HEK293 (cell line): Measurements from ENCODE around the gene STX16.

Experiments used
- CTCF ChIA-PET: fragments of 350-600 bp; formaldehyde crosslinking; extraction: SDS; loops from one replicate; lab custom pipeline; 2021; ENCODE audit warnings: antibody characterized with exemption; lab: Yijun Ruan, JAX
- POLR2A ChIA-PET: fragments of 300-600 bp; formaldehyde crosslinking; extraction: SDS; loops from one replicate; lab custom pipeline; 2020; ENCODE audit warnings: antibody characterized with exemption, inconsistent platforms; lab: Yijun Ruan, JAX
- H3K27ac ChIP-seq: fragments of 200-500 bp; sonication (Bioruptor generic); 2 replicates; pipeline ENCODE4 v1.5.1; 2014; ENCODE audit warnings: low read depth, low read length, control low read depth, inconsistent platforms; ENCODE audit errors: extremely low read depth
- H3K36me3 ChIP-seq, 2 experiments: fragments of 200-500 bp in 1 of 2; sonication (Bioruptor generic) in 1 of 2; 1 replicate in 1 of 2; 2 replicates in 1 of 2; pipeline ENCODE4 v1.5.1; 2014 to 2017; ENCODE audit warnings: inconsistent platforms in 2 of 2, low read length in 2 of 2; ENCODE audit not compliant: control insufficient read depth in 2 of 2, insufficient read depth in 1 of 2
- H3K4me1 ChIP-seq: fragments of 200-500 bp; sonication (Bioruptor generic); 2 replicates; pipeline ENCODE4 v1.5.1; 2014; ENCODE audit warnings: mild to moderate bottlenecking, low read length, inconsistent platforms; ENCODE audit not compliant: control insufficient read depth, insufficient read depth
- H3K4me3 ChIP-seq: 2 replicates; pipeline ENCODE4 v1.5.1; 2011; ENCODE audit warnings: low read depth, mild to moderate bottlenecking, control low read depth, low read length, moderate library complexity
- H3K9me3 ChIP-seq: fragments of 200-500 bp; sonication (Bioruptor generic); 2 replicates; pipeline ENCODE4 v1.5.1; 2014; ENCODE audit warnings: low read depth, low read length, inconsistent platforms; ENCODE audit not compliant: control insufficient read depth, insufficient read depth
- AEBP2 ChIP-seq: fragments of 450-650 bp; formaldehyde crosslinking; IDR thresholded peaks from 2 replicates; pipeline ENCODE4 v1.5.1; 2016; ENCODE audit warnings: missing biosample characterization, missing genetic modification characterization, borderline replicate concordance
- BCL11B ChIP-seq: fragments of 450-650 bp; formaldehyde crosslinking; IDR thresholded peaks from 2 replicates; pipeline ENCODE4 v1.5.1; 2016; ENCODE audit warnings: low read depth, missing biosample characterization, missing genetic modification characterization
- WT1 ChIP-seq: fragments of 450-650 bp; formaldehyde crosslinking; IDR thresholded peaks from 2 replicates; pipeline ENCODE4 v1.5.1; 2016; ENCODE audit warnings: missing biosample characterization, missing genetic modification characterization
- ZBTB6 ChIP-seq: fragments of 450-650 bp; formaldehyde crosslinking; IDR thresholded peaks from 2 replicates; pipeline ENCODE4 v1.5.1; 2017; ENCODE audit warnings: missing biosample characterization, missing genetic modification characterization
- ZNF248 ChIP-seq: fragments of 450-650 bp; formaldehyde crosslinking; IDR thresholded peaks from 2 replicates; pipeline ENCODE4 v1.5.1; 2017; ENCODE audit warnings: missing biosample characterization, missing genetic modification characterization
- ZNF311 ChIP-seq: fragments of 450-650 bp; formaldehyde crosslinking; IDR thresholded peaks from 2 replicates; pipeline ENCODE4 v1.5.1; 2017; ENCODE audit warnings: missing biosample characterization, missing genetic modification characterization, borderline replicate concordance
- ZNF544 ChIP-seq: fragments of 450-650 bp; formaldehyde crosslinking; IDR thresholded peaks from 2 replicates; pipeline ENCODE4 v1.5.0; 2017; ENCODE audit warnings: missing biosample characterization, missing genetic modification characterization
- ZNF645 ChIP-seq: fragments of 450-650 bp; formaldehyde crosslinking; IDR thresholded peaks from 2 replicates; pipeline ENCODE4; 2016; ENCODE audit warnings: missing biosample characterization, missing genetic modification characterization
- TF ChIP-seq, protein P1 (sequence below): fragments of 450-650 bp; formaldehyde crosslinking; IDR thresholded peaks from 2 replicates; pipeline ENCODE4 v1.5.1; 2016; ENCODE audit warnings: missing biosample characterization, missing genetic modification characterization
- TF ChIP-seq, protein P2 (sequence below): fragments of 450-650 bp; formaldehyde crosslinking; conservative IDR thresholded peaks from 2 replicates; pipeline ENCODE4 v1.5.1; 2016; ENCODE audit warnings: low read depth, missing biosample characterization, missing genetic modification characterization

The STX16 gene

GRCh38 chr20:58666702-58667101 is 15.6 kb downstream of the STX16 start:
- H3K27ac ChIP-seq = no peak overlapping the region
- peaks cover 13 to 78% of the 10 kb centered on the region in 2 experiments for H3K36me3 ChIP-seq
- H3K4me3 ChIP-seq = no peak overlapping the region
- ChIA-PET POLR2A (interaction anchor here (0.7 kb wide), 1 partner anchor 15 kb away, joined by 7 read pairs; no protein-coding TSS in a partner anchor), CTCF (interaction anchor here (0.7 kb wide), 1 partner anchor 133 kb away, joined by 3 read pairs; no protein-coding TSS in a partner anchor)
- no peaks in the 10 kb centered on the region for H3K9me3 ChIP-seq
- TF ChIP-seq, protein P1, sequence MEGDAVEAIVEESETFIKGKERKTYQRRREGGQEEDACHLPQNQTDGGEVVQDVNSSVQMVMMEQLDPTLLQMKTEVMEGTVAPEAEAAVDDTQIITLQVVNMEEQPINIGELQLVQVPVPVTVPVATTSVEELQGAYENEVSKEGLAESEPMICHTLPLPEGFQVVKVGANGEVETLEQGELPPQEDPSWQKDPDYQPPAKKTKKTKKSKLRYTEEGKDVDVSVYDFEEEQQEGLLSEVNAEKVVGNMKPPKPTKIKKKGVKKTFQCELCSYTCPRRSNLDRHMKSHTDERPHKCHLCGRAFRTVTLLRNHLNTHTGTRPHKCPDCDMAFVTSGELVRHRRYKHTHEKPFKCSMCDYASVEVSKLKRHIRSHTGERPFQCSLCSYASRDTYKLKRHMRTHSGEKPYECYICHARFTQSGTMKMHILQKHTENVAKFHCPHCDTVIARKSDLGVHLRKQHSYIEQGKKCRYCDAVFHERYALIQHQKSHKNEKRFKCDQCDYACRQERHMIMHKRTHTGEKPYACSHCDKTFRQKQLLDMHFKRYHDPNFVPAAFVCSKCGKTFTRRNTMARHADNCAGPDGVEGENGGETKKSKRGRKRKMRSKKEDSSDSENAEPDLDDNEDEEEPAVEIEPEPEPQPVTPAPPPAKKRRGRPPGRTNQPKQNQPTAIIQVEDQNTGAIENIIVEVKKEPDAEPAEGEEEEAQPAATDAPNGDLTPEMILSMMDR = no peak
- no peaks in the 10 kb centered on the region for H3K4me1 ChIP-seq

DNA sequence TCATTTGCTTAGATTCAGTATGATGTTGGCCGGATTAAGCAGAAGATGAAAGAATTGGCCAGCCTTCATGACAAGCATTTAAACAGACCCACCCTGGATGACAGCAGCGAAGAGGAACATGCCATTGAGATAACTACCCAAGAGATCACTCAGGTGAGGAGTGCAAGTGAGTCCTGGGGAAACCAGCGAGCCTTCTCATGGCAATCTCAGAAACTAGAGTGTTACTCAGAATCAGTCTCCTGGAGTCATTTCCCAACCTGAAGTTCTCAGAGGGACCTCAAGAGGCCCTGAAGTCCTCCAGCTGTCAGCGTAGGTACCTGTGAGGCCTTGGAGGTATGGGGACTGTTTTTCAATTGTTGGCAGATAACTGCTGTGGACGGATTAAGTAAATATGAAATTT is 16.9 kb downstream of the STX16 start:
- H3K27ac ChIP-seq = no peak overlapping the region
- POLR2A ChIA-PET = no interaction called here
- CTCF ChIA-PET = no interaction called here

More for the DNA sequence above, 16.9 kb downstream of the STX16 start:
- TF ChIP-seq ZNF248 (tag by site-specific recombination) (no peak), ZNF544 (tag by site-specific recombination) (no peak), AEBP2 (tag by site-specific recombination) (no peak), ZNF645 (tag by site-specific recombination) (no peak), WT1 (tag by site-specific recombination) (no peak), BCL11B (tag by site-specific recombination) (no peak), ZNF311 (tag by site-specific recombination) (no peak), ZBTB6 (no peak)
- TF ChIP-seq, protein P2, sequence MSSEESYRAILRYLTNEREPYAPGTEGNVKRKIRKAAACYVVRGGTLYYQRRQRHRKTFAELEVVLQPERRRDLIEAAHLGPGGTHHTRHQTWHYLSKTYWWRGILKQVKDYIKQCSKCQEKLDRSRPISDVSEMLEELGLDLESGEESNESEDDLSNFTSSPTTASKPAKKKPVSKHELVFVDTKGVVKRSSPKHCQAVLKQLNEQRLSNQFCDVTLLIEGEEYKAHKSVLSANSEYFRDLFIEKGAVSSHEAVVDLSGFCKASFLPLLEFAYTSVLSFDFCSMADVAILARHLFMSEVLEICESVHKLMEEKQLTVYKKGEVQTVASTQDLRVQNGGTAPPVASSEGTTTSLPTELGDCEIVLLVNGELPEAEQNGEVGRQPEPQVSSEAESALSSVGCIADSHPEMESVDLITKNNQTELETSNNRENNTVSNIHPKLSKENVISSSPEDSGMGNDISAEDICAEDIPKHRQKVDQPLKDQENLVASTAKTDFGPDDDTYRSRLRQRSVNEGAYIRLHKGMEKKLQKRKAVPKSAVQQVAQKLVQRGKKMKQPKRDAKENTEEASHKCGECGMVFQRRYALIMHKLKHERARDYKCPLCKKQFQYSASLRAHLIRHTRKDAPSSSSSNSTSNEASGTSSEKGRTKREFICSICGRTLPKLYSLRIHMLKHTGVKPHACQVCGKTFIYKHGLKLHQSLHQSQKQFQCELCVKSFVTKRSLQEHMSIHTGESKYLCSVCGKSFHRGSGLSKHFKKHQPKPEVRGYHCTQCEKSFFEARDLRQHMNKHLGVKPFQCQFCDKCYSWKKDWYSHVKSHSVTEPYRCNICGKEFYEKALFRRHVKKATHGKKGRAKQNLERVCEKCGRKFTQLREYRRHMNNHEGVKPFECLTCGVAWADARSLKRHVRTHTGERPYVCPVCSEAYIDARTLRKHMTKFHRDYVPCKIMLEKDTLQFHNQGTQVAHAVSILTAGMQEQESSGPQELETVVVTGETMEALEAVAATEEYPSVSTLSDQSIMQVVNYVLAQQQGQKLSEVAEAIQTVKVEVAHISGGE (tag by site-specific recombination) = no peak
- TF ChIP-seq, all 188 proteins: peak for 0
- no peaks in the 10 kb centered on the region for H3K9me3 ChIP-seq
- H3K36me3 ChIP-seq = peaks cover 12 to 80% of the 10 kb centered on the region in 2 experiments
- H3K4me1 ChIP-seq = no peaks in the 10 kb centered on the region
- H3K4me3 ChIP-seq = no peak overlapping the region
